Upper lobe of right lung (tissue), 1 donor: Measurements from ENCODE around the gene CHST5. TPM values are rescaled to one million over a fixed set of nuclear protein-coding genes. Genes with fewer than 3 reads are reported as not detected.

Experiments
- ATAC-seq: fragments of 200-7000 bp; cut with Tn5 transposase; one replicate; pipeline ENCODE4 v1.9.1; 2020; ENCODE audit warnings: mild to moderate bottlenecking, moderate library complexity
- DNase-seq: peaks from one replicate; pipeline ENCODE4 v3.0.0-alpha.2; 2020
- H3K27ac ChIP-seq: fragments of 200-600 bp; one replicate; pipeline ENCODE4 v1.8.0; 2022
- H3K27me3 ChIP-seq: fragments of 200-600 bp; one replicate; pipeline ENCODE4 v1.8.0; 2022; ENCODE audit warnings: mild to moderate bottlenecking
- H3K36me3 ChIP-seq: fragments of 200-600 bp; one replicate; pipeline ENCODE4 v1.8.0; 2022
- H3K4me1 ChIP-seq: fragments of 200-600 bp; one replicate; pipeline ENCODE4 v1.8.0; 2022
- H3K4me3 ChIP-seq: fragments of 200-600 bp; one replicate; pipeline ENCODE4 v1.8.0; 2022; ENCODE audit warnings: mild to moderate bottlenecking
- H3K9me3 ChIP-seq: fragments of 200-600 bp; one replicate; pipeline ENCODE4 v1.8.0; 2022
- CTCF ChIP-seq: fragments of 200-600 bp; IDR thresholded peaks from one replicate; pipeline ENCODE4 v1.8.0; 2022; ENCODE audit warnings: antibody characterized with exemption
- intact Hi-C: fragments of 100-400 bp; cut with DNase I; formaldehyde crosslinking; loops from one replicate; pipeline ENCODE4 v1.11.0; 2022
- total RNA-seq: library from RNA; stranded (reverse); fragmentation: NEBNext Ultra II Directional; extraction: Animal tissue kit (Norgen Biotek cat#: 25700); gene quantifications from one replicate; pipeline ENCODE4 v1.2.1, GENCODE V29; 2021
- donor health status: DM: no; HTN: yes; CAD: no; lungs with severe emphysema.

CHST5 gene
- total RNA-seq, 1 donor from 2014 or later = not detected

- H3K27me3 ChIP-seq = peaks cover 6% of the 10 kb centered on the region
- H3K4me1 ChIP-seq = no peaks in the 10 kb centered on the region
- no peaks in the 10 kb centered on the region for H3K36me3 ChIP-seq
- intact Hi-C loops = no loop called here
- ATAC-seq (peak; percentile 67), DNase-seq (peak; percentile 44)
- H3K4me3 ChIP-seq = no peak overlapping the region
- no peak for TF ChIP-seq CTCF
- no peak overlapping the region for H3K27ac ChIP-seq
- no peaks in the 10 kb centered on the region for H3K9me3 ChIP-seq
Observed at GRCh38 chr16:75483222-75483621, 52.7 kb downstream of the CHST5 start.

DNA sequence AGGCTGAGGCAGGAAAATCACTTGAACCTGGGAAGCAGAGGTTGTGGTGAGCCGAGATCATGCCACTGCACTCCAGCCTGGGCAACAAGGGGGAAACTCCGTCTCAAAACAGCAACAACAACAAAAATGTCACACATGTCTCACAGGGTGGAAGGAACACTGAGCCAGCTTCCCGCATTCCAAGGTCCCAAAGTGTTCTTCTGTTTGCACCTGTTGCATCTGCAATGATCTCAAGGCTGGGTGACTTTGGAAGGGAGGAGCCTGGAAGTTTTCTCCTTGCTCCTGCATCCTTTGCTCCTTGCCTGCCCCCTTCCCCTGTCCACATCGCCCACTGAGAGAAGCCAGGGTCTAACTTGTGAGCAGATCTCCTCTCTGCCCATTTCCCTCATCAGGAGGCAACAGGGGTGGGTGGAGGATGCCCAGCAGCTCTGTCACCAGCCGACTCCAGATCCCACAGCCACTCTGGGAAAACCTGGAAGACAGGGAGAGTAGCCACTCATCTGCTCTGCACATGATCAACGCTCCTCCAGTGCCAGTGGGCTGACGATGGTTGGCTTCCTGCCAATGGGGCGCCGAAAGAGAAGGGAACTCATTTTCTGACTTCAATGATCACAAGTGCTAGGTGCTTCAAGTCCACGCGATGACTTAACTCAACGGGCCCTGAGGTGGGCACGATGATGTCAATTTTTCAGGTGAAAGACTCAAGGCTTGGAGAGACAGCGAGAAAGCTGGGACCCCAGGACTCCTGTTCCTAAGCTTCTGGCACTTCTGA, 53.3 kb downstream of the CHST5 start:
- DNase-seq = peak; percentile 58
- intact Hi-C loops = no loop called here

GRCh38 chr16:75481475-75481874, 54.4 kb downstream of the CHST5 start:
- TF ChIP-seq CTCF = no peak
- Histone ChIP-seq H3K4me1 (no peaks in the 10 kb centered on the region), H3K9me3 (no peaks in the 10 kb centered on the region), H3K27ac (no peak overlapping the region), H3K27me3 (peaks cover 6% of the 10 kb centered on the region), H3K36me3 (no peaks in the 10 kb centered on the region), H3K4me3 (no peak overlapping the region)
- intact Hi-C loops = no loop called here
- ATAC-seq (no peak), DNase-seq (peak; percentile 34)

More for the DNA sequence above, 53.3 kb downstream of the CHST5 start:
- Histone ChIP-seq H3K36me3 (no peaks in the 10 kb centered on the region), H3K27me3 (peaks cover 6% of the 10 kb centered on the region), H3K4me3 (no peak overlapping the region), H3K9me3 (no peaks in the 10 kb centered on the region), H3K4me1 (no peaks in the 10 kb centered on the region), H3K27ac (no peak overlapping the region)
- no peak for ATAC-seq
- no peak for TF ChIP-seq CTCF

- no peak for TF ChIP-seq CTCF
- no peaks in the 10 kb centered on the region for H3K9me3 ChIP-seq
- intact Hi-C loops = loop anchor here (10.0 kb wide), 1 partner anchor 285 kb away; no protein-coding TSS in a partner anchor
- no peaks in the 10 kb centered on the region for H3K36me3 ChIP-seq
- no peak overlapping the region for H3K4me3 ChIP-seq
- DNase-seq (no peak), ATAC-seq (no peak)
- H3K27ac ChIP-seq = no peak overlapping the region
- H3K27me3 ChIP-seq = peaks cover 6% of the 10 kb centered on the region
- H3K4me1 ChIP-seq = no peaks in the 10 kb centered on the region
Observed at GRCh38 chr16:75479421-75479990, 56.4 kb downstream of the CHST5 start.

Other genes starting within 250 kb of the CHST5 start
- 49.0 TPM for gene CFDP1, start 102.6 kb downstream of the CHST5 start, total RNA-seq
- gene TMEM170A, start 71.4 kb downstream of the CHST5 start, total RNA-seq = 25.4 TPM
- 0.09 TPM for gene CHST6, start 40.7 kb downstream of the CHST5 start, total RNA-seq
- 4.5 TPM for gene TMEM231, start 20.1 kb upstream of the CHST5 start, total RNA-seq
- 109 TPM for gene GABARAPL2, start 30.3 kb upstream of the CHST5 start, total RNA-seq
- 44.8 TPM for gene ADAT1, start 87.2 kb upstream of the CHST5 start, total RNA-seq
- gene KARS1, start 111.6 kb upstream of the CHST5 start, total RNA-seq = 90.5 TPM
- gene TERF2IP, start 111.7 kb upstream of the CHST5 start, total RNA-seq = 56.2 TPM
- not detected for gene CPHXL2, start 140.9 kb upstream of the CHST5 start, total RNA-seq
- not detected for gene DUXB, start 165.4 kb upstream of the CHST5 start, total RNA-seq
- not detected for gene CPHXL, start 190.4 kb upstream of the CHST5 start, total RNA-seq